Measurements from ENCODE around the gene PARL. TPM values are rescaled to one million over a fixed set of nuclear protein-coding genes. Genes with fewer than 3 reads are reported as not detected.
A peak's percentile ranks its signal among the peaks of the same experiment; 100 is the strongest.

Gene PARL
- total RNA-seq, 1 donor from 2014 or later, result 36.6 TPM

GRCh38 chr3:183828538-183828870 lies 56.2 kb downstream of the PARL start:
- intact Hi-C loops (cut with DNase I), result no loop called here
- no peak for DNase-seq (ENCODE audit: extremely low spot score in 2 of 2)

GRCh38 chr3:183827809-183828537 lies 56.7 kb downstream of the PARL start:
- Histone ChIP-seq H3K4me1 (peaks cover 22% of the 10 kb centered on the region), H3K27me3 (no peaks in the 10 kb centered on the region), H3K27ac (no peak overlapping the region), H3K4me3 (no peak overlapping the region), H3K36me3 (peaks cover 0 to 11% of the 10 kb centered on the region in 2 donors), H3K9me3 (no peaks in the 10 kb centered on the region)
- intact Hi-C loops (cut with DNase I), result no loop called here
- TF ChIP-seq CTCF (IDR thresholded peaks at IDR 0.05) (no peak), POLR2AphosphoS5 (IDR thresholded peaks at IDR 0.05; ENCODE audit: insufficient read depth in 1 of 2, low read depth in 1 of 2) (no peak), POLR2A (IDR thresholded peaks at IDR 0.05) (no peak)
- DNase-seq (ENCODE audit: extremely low spot score in 2 of 2), result no peak

More at GRCh38 chr3:183828538-183828870, 56.2 kb downstream of the PARL start:
- H3K27ac ChIP-seq, result no peak overlapping the region
- H3K4me3 ChIP-seq, result no peak overlapping the region
- H3K36me3 ChIP-seq, result peaks cover 0 to 17% of the 10 kb centered on the region in 2 donors
- TF ChIP-seq POLR2AphosphoS5 (IDR thresholded peaks at IDR 0.05; ENCODE audit: insufficient read depth in 1 of 2, low read depth in 1 of 2) (no peak), CTCF (IDR thresholded peaks at IDR 0.05) (no peak), POLR2A (IDR thresholded peaks at IDR 0.05) (no peak)
- no peaks in the 10 kb centered on the region for H3K27me3 ChIP-seq
- H3K9me3 ChIP-seq, result no peaks in the 10 kb centered on the region
- peaks cover 22% of the 10 kb centered on the region for H3K4me1 ChIP-seq

- Histone ChIP-seq H3K36me3 (peaks cover 0 to 7% of the 10 kb centered on the region in 2 donors), H3K27ac (no peak overlapping the region), H3K4me1 (peaks cover 22% of the 10 kb centered on the region), H3K27me3 (no peaks in the 10 kb centered on the region), H3K9me3 (no peaks in the 10 kb centered on the region), H3K4me3 (no peak overlapping the region)
- no peak for DNase-seq (ENCODE audit: extremely low spot score in 2 of 2)
- TF ChIP-seq POLR2A (IDR thresholded peaks at IDR 0.05) (no peak), CTCF (IDR thresholded peaks at IDR 0.05) (no peak), POLR2AphosphoS5 (IDR thresholded peaks at IDR 0.05; ENCODE audit: insufficient read depth in 1 of 2, low read depth in 1 of 2) (no peak)
- intact Hi-C loops (cut with DNase I), result no loop called here
Observed at GRCh38 chr3:183826448-183827250, 58.0 kb downstream of the PARL start.

GRCh38 chr3:183825456-183826161 lies 59.1 kb downstream of the PARL start, which contains the start of gene MAP6D1:
TSS of gene MAP6D1 (minus strand) at chr3:183825577. CDS start at chr3:183825547, 30 bp downstream.
- peaks cover 0 to 7% of the 10 kb centered on the region in 2 donors for H3K36me3 ChIP-seq
- peak within 1 kb of the TSS; percentile 53 to 57 for H3K4me3 ChIP-seq
- H3K27ac ChIP-seq, result no peak within 1 kb of the TSS
- no peaks in the 10 kb centered on the region for H3K9me3 ChIP-seq
- intact Hi-C loops (cut with DNase I), result no loop called here
- peaks cover 22% of the 10 kb centered on the region for H3K4me1 ChIP-seq
- DNase-seq (ENCODE audit: extremely low spot score in 2 of 2), result no peak
- TF ChIP-seq CTCF (IDR thresholded peaks at IDR 0.05) (no peak), POLR2A (IDR thresholded peaks at IDR 0.05) (no peak), POLR2AphosphoS5 (IDR thresholded peaks at IDR 0.05; ENCODE audit: insufficient read depth in 1 of 2, low read depth in 1 of 2) (peak in 1 of 2 donors; percentile 17)
- H3K27me3 ChIP-seq, result no peaks in the 10 kb centered on the region
